ENCODE data around the gene PXN. TPM values are rescaled to one million over a fixed set of nuclear protein-coding genes. Genes with fewer than 3 reads are reported as not detected.
"Not testable (repeated sequence)": the region's sequence is repeated elsewhere in the genome, so short reads cannot be mapped to it uniquely, and the experiment has no call there.

Gene PXN
- total RNA-seq, 2 experiments from 2014 or later = 201 to 236 TPM

- DNase-seq = no peak
- Mint-ChIP-seq H3K36me3 (ENCODE audit: low read depth) (peaks cover 64% of the 10 kb centered on the region), H3K4me1 (peaks cover 77% of the 10 kb centered on the region), H3K27ac (peak overlapping the region; percentile 51), H3K9me3 (no peaks in the 10 kb centered on the region), H3K27me3 (no peaks in the 10 kb centered on the region), H3K4me3 (no peak overlapping the region)
- POLR2A ChIA-PET = interaction anchor here (0.9 kb wide), 1 partner anchor 44 kb away, joined by 3 read pairs; no protein-coding TSS in a partner anchor
- CTCF ChIA-PET = interaction anchor here (0.9 to 26.1 kb wide), 4 partner anchors 8 to 22 kb away, joined by 4 to 546 read pairs (median 4); partner anchors contain the start of gene PXN
Measured at GRCh38 chr12:120247621-120248030, 17.9 kb downstream of the PXN start.

GRCh38 chr12:120247183-120247582 lies 18.3 kb downstream of the PXN start:
- Mint-ChIP-seq H3K4me1 (peaks cover 73% of the 10 kb centered on the region), H3K4me3 (no peak overlapping the region)
- POLR2A ChIA-PET = interaction anchor here (0.9 kb wide), 1 partner anchor 44 kb away, joined by 3 read pairs; no protein-coding TSS in a partner anchor

GRCh38 chr12:120246705-120247104 lies 18.8 kb downstream of the PXN start:
- H3K9me3 Mint-ChIP-seq, DNase-seq, H3K27me3 Mint-ChIP-seq, H3K4me3 Mint-ChIP-seq, H3K27ac Mint-ChIP-seq, POLR2A ChIA-PET: not testable (repeated sequence)
- Mint-ChIP-seq H3K36me3 (ENCODE audit: low read depth) (peaks cover 57% of the 10 kb centered on the region), H3K4me1 (peaks cover 71% of the 10 kb centered on the region)
- CTCF ChIA-PET = interaction anchor here (0.7 to 26.1 kb wide), 3 partner anchors 10 to 21 kb away, joined by 3 to 546 read pairs (median 5); partner anchors contain the start of gene PXN

More at GRCh38 chr12:120247183-120247582, 18.3 kb downstream of the PXN start:
- Mint-ChIP-seq H3K27me3 (no peaks in the 10 kb centered on the region), H3K36me3 (ENCODE audit: low read depth) (peaks cover 60% of the 10 kb centered on the region), H3K9me3 (no peaks in the 10 kb centered on the region), H3K27ac (no peak overlapping the region)
- no peak for DNase-seq
- CTCF ChIA-PET = interaction anchor here (0.9 to 26.1 kb wide), 3 partner anchors 16 to 22 kb away, joined by 4 to 546 read pairs (median 5); partner anchors contain the start of gene PXN

- CTCF ChIA-PET = interaction anchor here (0.6 to 26.1 kb wide), 6 partner anchors 8 to 48 kb away, joined by 4 to 546 read pairs (median 9); partner anchors contain the start of genes PXN, RNU4-2 and RPLP0
- DNase-seq = no peak
- Mint-ChIP-seq H3K4me1 (peaks cover 69% of the 10 kb centered on the region), H3K36me3 (ENCODE audit: low read depth) (peaks cover 36% of the 10 kb centered on the region), H3K27me3 (no peaks in the 10 kb centered on the region), H3K4me3 (no peak overlapping the region), H3K9me3 (no peaks in the 10 kb centered on the region), H3K27ac (peak overlapping the region; percentile 50)
- POLR2A ChIA-PET = no interaction called here
Measured at GRCh38 chr12:120242971-120243699, 22.4 kb downstream of the PXN start.

GRCh38 chr12:120242275-120242799 lies 23.2 kb downstream of the PXN start:
- Mint-ChIP-seq H3K27ac (no peak overlapping the region), H3K4me1 (peaks cover 70% of the 10 kb centered on the region), H3K36me3 (ENCODE audit: low read depth) (peaks cover 35% of the 10 kb centered on the region), H3K27me3 (no peaks in the 10 kb centered on the region), H3K4me3 (no peak overlapping the region), H3K9me3 (no peaks in the 10 kb centered on the region)
- no peak for DNase-seq
- CTCF ChIA-PET = interaction anchor here (0.6 to 26.1 kb wide), 6 partner anchors 7 to 49 kb away, joined by 4 to 546 read pairs (median 9); partner anchors contain the start of genes PXN, RNU4-2 and RPLP0
- POLR2A ChIA-PET = no interaction called here

- no peak for DNase-seq
- H3K4me1 Mint-ChIP-seq = peaks cover 69% of the 10 kb centered on the region
- H3K9me3 Mint-ChIP-seq = no peaks in the 10 kb centered on the region
- no peak overlapping the region for H3K4me3 Mint-ChIP-seq
- H3K27ac Mint-ChIP-seq = no peak overlapping the region
- H3K36me3 Mint-ChIP-seq (ENCODE audit: low read depth) = peaks cover 35% of the 10 kb centered on the region
- POLR2A ChIA-PET = no interaction called here
- H3K27me3 Mint-ChIP-seq = no peaks in the 10 kb centered on the region
- CTCF ChIA-PET = interaction anchor here (7.3 to 26.1 kb wide), 3 partner anchors 14 to 22 kb away, joined by 86 to 546 read pairs (median 90); partner anchors contain the start of gene PXN
Measured at GRCh38 chr12:120241561-120242274, 23.8 kb downstream of the PXN start.

GRCh38 chr12:120240495-120240833 lies 25.1 kb downstream of the PXN start:
- Mint-ChIP-seq H3K4me1 (peaks cover 75% of the 10 kb centered on the region), H3K9me3 (no peaks in the 10 kb centered on the region), H3K27ac (no peak overlapping the region), H3K4me3 (no peak overlapping the region), H3K36me3 (ENCODE audit: low read depth) (peaks cover 43% of the 10 kb centered on the region), H3K27me3 (no peaks in the 10 kb centered on the region)
- ChIA-PET CTCF (interaction anchor here (0.6 to 9.3 kb wide), 7 partner anchors 9 to 39 kb away, joined by 3 to 90 read pairs (median 5); partner anchors contain the start of genes PXN and RPLP0), POLR2A (no interaction called here)
- no peak for DNase-seq

- H3K4me1 Mint-ChIP-seq = peaks cover 77% of the 10 kb centered on the region
- H3K27ac Mint-ChIP-seq = no peak overlapping the region
- H3K27me3 Mint-ChIP-seq = no peaks in the 10 kb centered on the region
- H3K36me3 Mint-ChIP-seq (ENCODE audit: low read depth) = peaks cover 40% of the 10 kb centered on the region
- no peak for DNase-seq
- POLR2A ChIA-PET = no interaction called here
- CTCF ChIA-PET = interaction anchor here (0.7 to 9.3 kb wide), 8 partner anchors 8 to 39 kb away, joined by 3 to 90 read pairs (median 4); partner anchors contain the start of genes PXN and RPLP0
- H3K4me3 Mint-ChIP-seq = no peak overlapping the region
- no peaks in the 10 kb centered on the region for H3K9me3 Mint-ChIP-seq
Measured at GRCh38 chr12:120239776-120240494, 25.6 kb downstream of the PXN start.

GRCh38 chr12:120238839-120239445 lies 26.6 kb downstream of the PXN start:
- no peak for DNase-seq
- H3K36me3 Mint-ChIP-seq (ENCODE audit: low read depth) = peaks cover 39% of the 10 kb centered on the region
- no peaks in the 10 kb centered on the region for H3K27me3 Mint-ChIP-seq
- ChIA-PET POLR2A (no interaction called here), CTCF (interaction anchor here (0.6 to 9.3 kb wide), 8 partner anchors 9 to 52 kb away, joined by 3 to 90 read pairs (median 4); partner anchors contain the start of genes PXN and RPLP0)
- peaks cover 83% of the 10 kb centered on the region for H3K4me1 Mint-ChIP-seq
- H3K9me3 Mint-ChIP-seq = no peaks in the 10 kb centered on the region
- no peak overlapping the region for H3K4me3 Mint-ChIP-seq
- H3K27ac Mint-ChIP-seq = no peak overlapping the region

GRCh38 chr12:120238217-120238616 lies 27.3 kb downstream of the PXN start:
- peaks cover 33% of the 10 kb centered on the region for H3K36me3 Mint-ChIP-seq (ENCODE audit: low read depth)
- ChIA-PET POLR2A (no interaction called here), CTCF (interaction anchor here (0.9 to 9.3 kb wide), 8 partner anchors 10 to 53 kb away, joined by 3 to 90 read pairs (median 4); partner anchors contain the start of genes PXN and RPLP0)
- H3K27me3 Mint-ChIP-seq = no peaks in the 10 kb centered on the region
- H3K4me3 Mint-ChIP-seq = no peak overlapping the region
- H3K4me1 Mint-ChIP-seq = peaks cover 83% of the 10 kb centered on the region
- no peaks in the 10 kb centered on the region for H3K9me3 Mint-ChIP-seq
- no peak for DNase-seq
- no peak overlapping the region for H3K27ac Mint-ChIP-seq

- Mint-ChIP-seq H3K27me3 (no peaks in the 10 kb centered on the region), H3K4me3 (no peak overlapping the region), H3K9me3 (no peaks in the 10 kb centered on the region), H3K4me1 (peaks cover 83% of the 10 kb centered on the region), H3K27ac (peak overlapping the region; percentile 19), H3K36me3 (ENCODE audit: low read depth) (peaks cover 28% of the 10 kb centered on the region)
- ChIA-PET POLR2A (no interaction called here), CTCF (interaction anchor here (1.0 to 9.3 kb wide), 7 partner anchors 10 to 53 kb away, joined by 3 to 90 read pairs (median 3); partner anchors contain the start of genes PXN and RPLP0)
- no peak for DNase-seq
Measured at GRCh38 chr12:120237360-120238171, 28.0 kb downstream of the PXN start.
